GM18519 (cell line): ENCODE results near the gene MLANA.

ENCODE experiments used
- ATAC-seq: cut with Tn5 transposase; IDR thresholded peaks from one replicate; pipeline ENCODE4 v1.9.1; 2021; ENCODE audit warnings: mild to moderate bottlenecking, moderate library complexity; ENCODE audit not compliant: unreplicated experiment, low FRiP score

Gene MLANA

GRCh38 chr9:5890641-5891040 is at the start of gene MLANA:
TSS of gene MLANA (plus strand) at chr9:5890889. CDS start at chr9:5892475, 1,586 bp downstream.
- no peak for ATAC-seq

- ATAC-seq = no peak
Measured at GRCh38 chr9:5841771-5842573, 48.7 kb upstream of the MLANA start.

- no peak for ATAC-seq
Measured at GRCh38 chr9:5842929-5843793, 47.5 kb upstream of the MLANA start.

GRCh38 chr9:5843794-5844471 is 46.8 kb upstream of the MLANA start:
- ATAC-seq = no peak

GRCh38 chr9:5845157-5845531 is 45.5 kb upstream of the MLANA start:
- ATAC-seq = no peak

- no peak for ATAC-seq
Measured at GRCh38 chr9:5846096-5846495, 44.6 kb upstream of the MLANA start.

GRCh38 chr9:5846501-5846921 is 44.2 kb upstream of the MLANA start:
- no peak for ATAC-seq

GRCh38 chr9:5848372-5848882 is 42.3 kb upstream of the MLANA start:
- no peak for ATAC-seq

GRCh38 chr9:5850724-5851122 is 40.0 kb upstream of the MLANA start:
- no peak for ATAC-seq

GRCh38 chr9:5851445-5851844 is 39.2 kb upstream of the MLANA start:
- ATAC-seq = peak; percentile 97

GRCh38 chr9:5852987-5853386 is 37.7 kb upstream of the MLANA start:
- no peak for ATAC-seq

- no peak for ATAC-seq
Measured at GRCh38 chr9:5853617-5854016, 37.1 kb upstream of the MLANA start.

GRCh38 chr9:5854063-5854790 is 36.5 kb upstream of the MLANA start:
- ATAC-seq = no peak

GRCh38 chr9:5857928-5858327 is 32.8 kb upstream of the MLANA start:
- ATAC-seq = no peak

- ATAC-seq = no peak
Measured at GRCh38 chr9:5858833-5859232, 31.9 kb upstream of the MLANA start.

- no peak for ATAC-seq
Measured at GRCh38 chr9:5863092-5863746, 27.5 kb upstream of the MLANA start.

- ATAC-seq = no peak
Measured at GRCh38 chr9:5864446-5864845, 26.2 kb upstream of the MLANA start.

GRCh38 chr9:5866272-5866671 is 24.4 kb upstream of the MLANA start:
- no peak for ATAC-seq

GRCh38 chr9:5866685-5867084 is 24.0 kb upstream of the MLANA start:
- no peak for ATAC-seq

GRCh38 chr9:5868235-5868634 is 22.5 kb upstream of the MLANA start:
- ATAC-seq = no peak
